Esophagus muscularis mucosa (tissue), 4 donors: ENCODE results near the gene SYCN. TPM values are rescaled to one million over a fixed set of nuclear protein-coding genes. Genes with fewer than 3 reads are reported as not detected.

Experiments used
- DNase-seq: peaks from one replicate; pipeline ENCODE4 v3.0.0-alpha.2; 2017; ENCODE audit errors: extremely low spot score
- H3K27ac ChIP-seq, 4 donors: fragments of 200-600 bp; sonication (generic); replicated peaks in 1 of 4; 1 replicate in 3 of 4; 2 replicates in 1 of 4; pipeline ENCODE4 v1.5.1; 2016 to 2019; ENCODE audit warnings: mild to moderate bottlenecking in 1 of 4
- H3K27me3 ChIP-seq, 4 donors: fragments of 200-600 bp; sonication (generic); one replicate each; pipeline versions ENCODE4 v1.5.1 to v1.6.0; 2016 to 2019
- H3K36me3 ChIP-seq, 4 donors: fragments of 200-600 bp; sonication (generic); one replicate each; pipeline ENCODE4 v1.5.1; 2016 to 2019
- H3K4me1 ChIP-seq, 4 donors: fragments of 200-600 bp; sonication (generic); one replicate each; pipeline ENCODE4 v1.5.1; 2016 to 2019
- H3K4me3 ChIP-seq, 4 donors: fragments of 200-600 bp; sonication (generic); 1 replicate in 2 of 4; 2 replicates in 2 of 4; pipeline ENCODE4 v1.5.1; 2016 to 2019; ENCODE audit warnings: mild to moderate bottlenecking in 4 of 4, moderate library complexity in 1 of 4
- H3K9me3 ChIP-seq, 4 donors: fragments of 200-600 bp; sonication (generic); 1 replicate in 3 of 4; 2 replicates in 1 of 4; pipeline ENCODE4 v1.5.1; 2016 to 2019
- CTCF ChIP-seq, 3 experiments: fragments of 200-600 bp in 2 of 3; fragments of 450-650 bp in 1 of 3; sonication (generic) in 2 of 3; IDR thresholded peaks; one replicate each; pipeline ENCODE4 v1.5.1; 2017 to 2019; ENCODE audit warnings: antibody characterized with exemption in 3 of 3, mild to moderate bottlenecking in 2 of 3, moderate library complexity in 1 of 3
- EP300 ChIP-seq: sonication (generic); formaldehyde crosslinking; IDR thresholded peaks from one replicate; pipeline ENCODE4 v1.6.1; 2017; ENCODE audit warnings: antibody characterized with exemption
- POLR2A ChIP-seq: fragments of 450-650 bp; IDR thresholded peaks from one replicate; pipeline ENCODE4 v1.6.1; 2017; ENCODE audit warnings: antibody characterized with exemption, moderate library complexity, mild to moderate bottlenecking, low read depth
- POLR2AphosphoS5 ChIP-seq, 2 donors: sonication (generic); formaldehyde crosslinking; IDR thresholded peaks; one replicate each; pipeline ENCODE4 v1.6.1; 2017; ENCODE audit warnings: antibody characterized with exemption in 2 of 2
- WGBS: methylation state at CpG from one replicate; pipeline ENCODE4 v1.1.5; 2018; 5-methylcytosine and 5-hydroxymethylcytosine counted together
- intact Hi-C: fragments of 100-400 bp; cut with DNase I; formaldehyde crosslinking; loops from one replicate; pipeline ENCODE4 v1.15.1; 2023
- total RNA-seq, 4 donors: library from RNA; depleted of rRNA; stranded (reverse); fragments of >200 nt; gene quantifications; one replicate each; pipeline versions ENCODE4 v1.1.0 to v1.2.1, GENCODE V29; 2016

The SYCN gene
- total RNA-seq, 4 donors from 2014 or later: not detected

GRCh38 chr19:39190768-39191167 lies 13.3 kb downstream of the SYCN start:
- no peak for DNase-seq
- intact Hi-C loops: no loop called here
- Histone ChIP-seq H3K9me3 (no peaks in the 10 kb centered on the region), H3K4me1 (peaks cover 0 to 8% (median 0%) of the 10 kb centered on the region in 4 donors), H3K4me3 (no peak overlapping the region), H3K27me3 (peaks cover 0 to 39% (median 8%) of the 10 kb centered on the region in 4 donors), H3K27ac (no peak overlapping the region), H3K36me3 (no peaks in the 10 kb centered on the region)
- 51% methylated on average over 11 of the region's 11 CpGs for WGBS
- no peak for TF ChIP-seq POLR2AphosphoS5 (IDR thresholded peaks at IDR 0.05)
- TF ChIP-seq POLR2A: no peak

- Histone ChIP-seq H3K36me3 (no peaks in the 10 kb centered on the region), H3K4me1 (peaks cover 0 to 8% (median 0%) of the 10 kb centered on the region in 4 donors), H3K4me3 (no peak overlapping the region), H3K27me3 (peaks cover 0 to 26% (median 0%) of the 10 kb centered on the region in 4 donors), H3K27ac (no peak overlapping the region), H3K9me3 (no peaks in the 10 kb centered on the region)
- no peak for DNase-seq
- TF ChIP-seq POLR2A (no peak), EP300 (no peak), POLR2AphosphoS5 (IDR thresholded peaks at IDR 0.05) (no peak), CTCF (IDR thresholded peaks at IDR 0.05) (no peak)
- WGBS: 63% methylated on average over 6 of the region's 6 CpGs
- intact Hi-C loops: loop anchor here (10.0 kb wide), 1 partner anchor 136 kb away; the partner anchor contains the start of gene LRFN1
Observed at GRCh38 chr19:39188960-39189359, 15.1 kb downstream of the SYCN start.

- no peaks in the 10 kb centered on the region for H3K9me3 ChIP-seq
- peaks cover 0 to 21% (median 0%) of the 10 kb centered on the region in 4 donors for H3K27me3 ChIP-seq
- peaks cover 0 to 8% (median 0%) of the 10 kb centered on the region in 4 donors for H3K4me1 ChIP-seq
- no peak for DNase-seq
- no peaks in the 10 kb centered on the region for H3K36me3 ChIP-seq
- no peak overlapping the region for H3K4me3 ChIP-seq
- TF ChIP-seq CTCF (IDR thresholded peaks at IDR 0.05) (peak in 2 of 3 experiments; percentile 0 to 23), EP300 (no peak)
- no peak overlapping the region for H3K27ac ChIP-seq
- WGBS: 31% methylated on average over 2 of the region's 8 CpGs
- intact Hi-C loops: loop anchor here (1.0 to 10.0 kb wide), 2 partner anchors 65 to 137 kb away; partner anchors contain the start of gene LRFN1
Observed at GRCh38 chr19:39187552-39187943, 16.5 kb downstream of the SYCN start.

GRCh38 chr19:39186391-39186790 lies 17.7 kb downstream of the SYCN start:
- peaks cover 0 to 21% (median 0%) of the 10 kb centered on the region in 4 donors for H3K27me3 ChIP-seq
- TF ChIP-seq POLR2AphosphoS5 (IDR thresholded peaks at IDR 0.05) (no peak), EP300 (no peak), CTCF (IDR thresholded peaks at IDR 0.05) (no peak), POLR2A (no peak)
- no peak for DNase-seq
- 90% methylated on average over 8 of the region's 8 CpGs for WGBS
- no peak overlapping the region for H3K27ac ChIP-seq
- intact Hi-C loops: loop anchor here (10.0 kb wide), 1 partner anchor 138 kb away; the partner anchor contains the start of gene LRFN1
- H3K9me3 ChIP-seq: no peaks in the 10 kb centered on the region
- no peaks in the 10 kb centered on the region for H3K36me3 ChIP-seq
- peaks cover 0 to 8% (median 0%) of the 10 kb centered on the region in 4 donors for H3K4me1 ChIP-seq
- H3K4me3 ChIP-seq: no peak overlapping the region

- intact Hi-C loops: loop anchor here (10.0 kb wide), 1 partner anchor 142 kb away; the partner anchor contains the start of gene LRFN1
Observed at GRCh38 chr19:39183104-39183503, 21.0 kb downstream of the SYCN start.

More at GRCh38 chr19:39183104-39183503, 21.0 kb downstream of the SYCN start:
- Histone ChIP-seq H3K4me3 (no peak overlapping the region), H3K36me3 (peaks cover 5 to 24% (median 16%) of the 10 kb centered on the region in 4 donors), H3K27ac (no peak overlapping the region), H3K27me3 (peaks cover 0 to 8% (median 0%) of the 10 kb centered on the region in 4 donors), H3K9me3 (no peaks in the 10 kb centered on the region), H3K4me1 (peaks cover 0 to 8% (median 0%) of the 10 kb centered on the region in 4 donors)
- no peak for DNase-seq
- 89% methylated on average over 8 of the region's 8 CpGs for WGBS
- no peak for TF ChIP-seq POLR2AphosphoS5 (IDR thresholded peaks at IDR 0.05)
- TF ChIP-seq CTCF (IDR thresholded peaks at IDR 0.05): no peak
- no peak for TF ChIP-seq EP300
- TF ChIP-seq POLR2A: no peak
